Suprapubic skin (tissue), 4 donors: ENCODE data around the gene GGCT.

Source experiments
- POLR2A ChIP-seq, 2 donors: fragments of 450-650 bp; IDR thresholded peaks; one replicate each; pipeline ENCODE4 v1.6.1; 2017; ENCODE audit warnings: antibody characterized with exemption in 2 of 2, mild to moderate bottlenecking in 2 of 2, moderate library complexity in 2 of 2
- POLR2AphosphoS5 ChIP-seq, 3 donors: sonication (generic); formaldehyde crosslinking; IDR thresholded peaks; one replicate each; pipeline ENCODE4 v1.6.1; 2017; ENCODE audit warnings: antibody characterized with exemption in 3 of 3
- TF ChIP-seq, protein P1 (sequence below), 2 donors: fragments of 200-600 bp in 1 of 2; fragments of 450-650 bp in 1 of 2; sonication (generic) in 1 of 2; IDR thresholded peaks; one replicate each; pipeline ENCODE4 v1.5.1; 2016 to 2019; ENCODE audit warnings: antibody characterized with exemption in 2 of 2, mild to moderate bottlenecking in 1 of 2, moderate library complexity in 1 of 2

- TF ChIP-seq, protein P1, sequence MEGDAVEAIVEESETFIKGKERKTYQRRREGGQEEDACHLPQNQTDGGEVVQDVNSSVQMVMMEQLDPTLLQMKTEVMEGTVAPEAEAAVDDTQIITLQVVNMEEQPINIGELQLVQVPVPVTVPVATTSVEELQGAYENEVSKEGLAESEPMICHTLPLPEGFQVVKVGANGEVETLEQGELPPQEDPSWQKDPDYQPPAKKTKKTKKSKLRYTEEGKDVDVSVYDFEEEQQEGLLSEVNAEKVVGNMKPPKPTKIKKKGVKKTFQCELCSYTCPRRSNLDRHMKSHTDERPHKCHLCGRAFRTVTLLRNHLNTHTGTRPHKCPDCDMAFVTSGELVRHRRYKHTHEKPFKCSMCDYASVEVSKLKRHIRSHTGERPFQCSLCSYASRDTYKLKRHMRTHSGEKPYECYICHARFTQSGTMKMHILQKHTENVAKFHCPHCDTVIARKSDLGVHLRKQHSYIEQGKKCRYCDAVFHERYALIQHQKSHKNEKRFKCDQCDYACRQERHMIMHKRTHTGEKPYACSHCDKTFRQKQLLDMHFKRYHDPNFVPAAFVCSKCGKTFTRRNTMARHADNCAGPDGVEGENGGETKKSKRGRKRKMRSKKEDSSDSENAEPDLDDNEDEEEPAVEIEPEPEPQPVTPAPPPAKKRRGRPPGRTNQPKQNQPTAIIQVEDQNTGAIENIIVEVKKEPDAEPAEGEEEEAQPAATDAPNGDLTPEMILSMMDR (IDR thresholded peaks at IDR 0.05): no peak
- TF ChIP-seq POLR2A (IDR thresholded peaks at IDR 0.05) (no peak), POLR2AphosphoS5 (IDR thresholded peaks at IDR 0.05) (no peak)
Measured at GRCh38 chr7:30531286-30531685, 26.7 kb upstream of the GGCT start.
